ENCODE results near the gene KLHL9. TPM values are rescaled to one million over a fixed set of nuclear protein-coding genes. Genes with fewer than 3 reads are reported as not detected.
"Not testable (repeated sequence)": the region's sequence is repeated elsewhere in the genome, so short reads cannot be mapped to it uniquely, and the experiment has no call there.

KLHL9 gene
- total RNA-seq, 2 donors from 2014 or later = 21.4 to 31.4 TPM

DNA sequence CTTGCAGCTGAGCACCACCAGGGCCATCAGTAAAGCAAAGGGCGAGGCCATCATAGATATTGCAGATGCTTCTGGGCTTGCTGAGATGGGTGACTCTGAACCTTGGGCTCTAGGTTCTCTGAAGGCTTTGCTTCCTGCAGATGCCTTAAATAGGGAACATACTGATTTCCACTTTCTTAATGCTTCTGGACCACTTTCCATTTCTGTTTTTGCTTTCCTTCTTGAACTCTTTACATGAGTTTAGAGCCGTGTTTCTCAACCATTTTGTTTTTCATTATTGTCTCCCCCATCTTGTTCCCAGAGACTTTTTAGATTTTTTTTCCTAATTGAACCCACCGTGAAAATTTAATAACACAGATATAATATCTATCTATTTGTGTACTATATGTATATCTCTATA lies 32.8 kb upstream of the KLHL9 start, which contains the start of gene IFNA13:
TSS of gene IFNA13 (minus strand) at position 101 of the 400 bp plus-strand sequence. CDS start at position 54, 47 bp downstream.
- no peak within 1 kb of the TSS for H3K27ac ChIP-seq
- no peak for DNase-seq (ENCODE audit: low spot score)
- intact Hi-C loops (cut with DNase I) = no loop called here
- H3K4me3 ChIP-seq = no peak within 1 kb of the TSS
- H3K4me1 ChIP-seq (replicated peaks) = no peaks in the 10 kb centered on the region
- no peaks in the 10 kb centered on the region for H3K36me3 ChIP-seq
- H3K27me3 ChIP-seq (replicated peaks; ENCODE audit: insufficient read depth) = no peaks in the 10 kb centered on the region
- H3K9me3 ChIP-seq = no peaks in the 10 kb centered on the region
- TF ChIP-seq POLR2A (IDR thresholded peaks at IDR 0.05) (no peak), POLR2AphosphoS5 (IDR thresholded peaks at IDR 0.05) (no peak)
- TF ChIP-seq, protein P1, sequence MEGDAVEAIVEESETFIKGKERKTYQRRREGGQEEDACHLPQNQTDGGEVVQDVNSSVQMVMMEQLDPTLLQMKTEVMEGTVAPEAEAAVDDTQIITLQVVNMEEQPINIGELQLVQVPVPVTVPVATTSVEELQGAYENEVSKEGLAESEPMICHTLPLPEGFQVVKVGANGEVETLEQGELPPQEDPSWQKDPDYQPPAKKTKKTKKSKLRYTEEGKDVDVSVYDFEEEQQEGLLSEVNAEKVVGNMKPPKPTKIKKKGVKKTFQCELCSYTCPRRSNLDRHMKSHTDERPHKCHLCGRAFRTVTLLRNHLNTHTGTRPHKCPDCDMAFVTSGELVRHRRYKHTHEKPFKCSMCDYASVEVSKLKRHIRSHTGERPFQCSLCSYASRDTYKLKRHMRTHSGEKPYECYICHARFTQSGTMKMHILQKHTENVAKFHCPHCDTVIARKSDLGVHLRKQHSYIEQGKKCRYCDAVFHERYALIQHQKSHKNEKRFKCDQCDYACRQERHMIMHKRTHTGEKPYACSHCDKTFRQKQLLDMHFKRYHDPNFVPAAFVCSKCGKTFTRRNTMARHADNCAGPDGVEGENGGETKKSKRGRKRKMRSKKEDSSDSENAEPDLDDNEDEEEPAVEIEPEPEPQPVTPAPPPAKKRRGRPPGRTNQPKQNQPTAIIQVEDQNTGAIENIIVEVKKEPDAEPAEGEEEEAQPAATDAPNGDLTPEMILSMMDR (IDR thresholded peaks at IDR 0.05) = no peak
- WGBS = 94% methylated on average over 3 of the region's 3 CpGs

DNA sequence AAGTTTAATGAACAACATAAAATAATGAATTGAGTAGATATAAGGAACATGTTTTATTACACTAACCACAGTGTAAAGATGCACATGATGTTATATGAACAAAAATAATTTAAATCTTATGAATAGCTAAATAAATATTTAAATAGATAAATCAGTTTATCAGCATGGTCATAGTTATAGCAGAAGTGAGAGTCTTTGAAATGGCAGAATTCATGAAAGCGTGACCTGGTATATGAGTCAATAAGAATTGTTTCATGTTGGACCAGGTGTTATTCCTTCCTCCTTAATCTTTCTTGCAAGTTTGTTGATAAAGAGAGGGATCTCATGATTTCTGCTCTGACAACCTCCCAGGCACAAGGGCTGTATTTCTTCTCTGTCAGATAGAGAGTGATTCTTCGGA lies 32.0 kb upstream of the KLHL9 start:
- H3K27ac ChIP-seq; H3K36me3 ChIP-seq; H3K4me3 ChIP-seq; H3K9me3 ChIP-seq; DNase-seq (ENCODE audit: low spot score); intact Hi-C loops (cut with DNase I); H3K4me1 ChIP-seq (replicated peaks); H3K27me3 ChIP-seq (replicated peaks; ENCODE audit: insufficient read depth): not testable (repeated sequence)
- 80% methylated on average over 2 of the region's 2 CpGs for WGBS

DNA sequence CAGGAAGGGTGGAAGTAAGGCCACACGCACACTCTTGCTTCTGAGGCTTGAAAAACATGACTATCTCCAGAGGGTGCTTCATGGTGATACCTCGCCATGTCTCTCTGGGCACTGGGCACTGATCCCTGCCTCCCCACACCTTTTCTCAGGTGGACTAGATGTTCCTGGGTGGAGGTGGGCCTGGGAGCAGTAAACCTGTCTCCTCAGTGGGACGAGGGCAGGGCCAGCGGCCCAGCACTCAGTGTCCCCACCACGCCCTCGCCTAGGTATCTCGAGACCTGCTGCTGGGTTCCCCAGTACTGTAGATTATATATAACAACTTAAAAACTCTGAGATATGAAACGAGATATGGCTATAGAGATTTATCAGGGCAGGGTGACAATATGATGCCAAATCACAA lies 27.1 kb upstream of the KLHL9 start:
- DNase-seq (ENCODE audit: low spot score) = no peak
- Histone ChIP-seq H3K4me1 (replicated peaks) (no peaks in the 10 kb centered on the region), H3K9me3 (no peaks in the 10 kb centered on the region), H3K4me3 (no peak overlapping the region), H3K36me3 (no peaks in the 10 kb centered on the region), H3K27me3 (replicated peaks; ENCODE audit: insufficient read depth) (no peaks in the 10 kb centered on the region), H3K27ac (no peak overlapping the region)
- intact Hi-C loops (cut with DNase I) = no loop called here
- TF ChIP-seq POLR2A (IDR thresholded peaks at IDR 0.05) = no peak
- TF ChIP-seq, protein P1 (IDR thresholded peaks at IDR 0.05) = no peak
- no peak for TF ChIP-seq POLR2AphosphoS5 (IDR thresholded peaks at IDR 0.05)
- 94% methylated on average over 8 of the region's 8 CpGs for WGBS

DNA sequence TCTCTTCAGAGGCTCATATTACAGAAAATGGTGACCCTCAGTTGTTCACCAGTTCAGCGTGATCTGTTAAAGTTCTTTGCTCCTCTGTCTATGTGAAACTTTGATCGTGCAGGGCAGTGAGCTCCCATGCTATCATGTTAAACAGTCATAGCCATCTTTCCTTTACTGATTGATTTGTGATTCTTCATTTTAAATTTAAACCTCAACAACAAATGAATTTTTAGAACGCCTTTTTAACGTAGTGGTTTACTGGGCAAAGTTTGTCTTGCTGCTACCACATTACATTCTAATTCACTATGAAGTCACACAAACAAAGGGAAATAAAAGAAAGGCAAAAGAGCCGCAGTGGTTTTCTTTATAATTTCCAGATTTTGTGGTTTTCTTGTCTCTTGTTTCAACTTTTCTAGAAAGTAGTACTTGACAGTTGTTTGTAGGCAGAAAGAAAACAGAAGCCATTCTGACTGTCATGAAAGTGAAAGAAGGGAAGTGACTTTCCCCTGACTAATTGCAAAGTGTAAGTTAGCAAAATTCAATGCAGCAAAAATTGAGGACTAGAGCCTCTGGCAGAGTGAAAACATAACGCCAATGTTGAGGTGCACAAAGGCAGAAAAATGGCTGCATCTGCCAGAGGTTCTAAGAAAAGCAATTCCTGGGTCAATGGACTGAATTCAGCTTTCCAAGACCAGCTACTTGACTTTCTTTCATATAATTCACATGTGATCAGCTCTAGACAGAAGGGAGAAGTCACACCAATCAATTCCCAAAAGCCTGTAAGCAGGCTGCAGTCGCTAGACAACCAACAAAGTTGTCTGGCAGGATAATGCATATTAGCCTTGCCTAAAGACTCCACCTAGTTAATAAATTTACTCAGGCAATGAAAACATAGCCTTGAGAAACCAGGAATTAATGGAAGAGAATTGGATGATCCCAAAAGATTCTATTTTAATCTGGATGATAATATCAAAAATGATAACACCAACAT lies 22.6 kb upstream of the KLHL9 start:
- no peaks in the 10 kb centered on the region for H3K9me3 ChIP-seq
- H3K27me3 ChIP-seq (replicated peaks; ENCODE audit: insufficient read depth) = no peaks in the 10 kb centered on the region
- peak; percentile 9 for TF ChIP-seq POLR2AphosphoS5 (IDR thresholded peaks at IDR 0.05)
- TF ChIP-seq, protein P1 (IDR thresholded peaks at IDR 0.05) = no peak
- intact Hi-C loops (cut with DNase I) = no loop called here
- no peaks in the 10 kb centered on the region for H3K4me1 ChIP-seq (replicated peaks)
- H3K4me3 ChIP-seq = no peak overlapping the region
- H3K36me3 ChIP-seq = no peaks in the 10 kb centered on the region
- WGBS = 62% methylated on average over 7 of the region's 7 CpGs
- no peak overlapping the region for H3K27ac ChIP-seq
- DNase-seq (ENCODE audit: low spot score) = no peak

DNA sequence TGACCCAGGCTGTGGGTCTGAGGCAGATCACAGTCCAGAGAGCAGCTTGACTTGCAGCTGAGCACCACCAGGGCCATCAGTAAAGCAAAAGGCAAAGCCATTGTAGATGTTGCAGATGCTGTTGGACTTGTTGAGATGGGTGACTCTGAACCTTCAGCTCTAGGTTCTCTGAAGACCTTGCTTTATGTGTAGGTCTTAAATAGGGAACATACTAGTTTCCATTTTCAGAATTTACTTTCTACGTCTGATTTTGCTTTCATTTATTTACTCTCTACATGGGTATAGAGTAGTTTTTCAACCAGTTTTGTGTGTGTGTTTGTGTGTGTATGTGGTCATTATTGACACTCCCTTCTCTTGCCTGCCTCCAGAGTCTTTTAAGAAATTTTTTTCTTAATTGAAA lies 15.6 kb upstream of the KLHL9 start, which contains the start of gene IFNA6:
TSS of gene IFNA6 (minus strand) at position 101 of the 400 bp plus-strand sequence. CDS start at position 101, 0 bp downstream.
- no peaks in the 10 kb centered on the region for H3K4me1 ChIP-seq (replicated peaks)
- no peak for DNase-seq (ENCODE audit: low spot score)
- H3K4me3 ChIP-seq = no peak within 1 kb of the TSS
- no peak for TF ChIP-seq POLR2AphosphoS5 (IDR thresholded peaks at IDR 0.05)
- TF ChIP-seq POLR2A (IDR thresholded peaks at IDR 0.05) = no peak
- TF ChIP-seq, protein P1 (IDR thresholded peaks at IDR 0.05) = no peak
- H3K27ac ChIP-seq = no peak within 1 kb of the TSS
- 89% methylated on average over 1 of the region's 1 CpG for WGBS
- no peaks in the 10 kb centered on the region for H3K36me3 ChIP-seq
- intact Hi-C loops (cut with DNase I) = no loop called here
- no peaks in the 10 kb centered on the region for H3K9me3 ChIP-seq
- H3K27me3 ChIP-seq (replicated peaks; ENCODE audit: insufficient read depth) = no peaks in the 10 kb centered on the region
